Measurements from ENCODE around the gene EMC7.
"Not testable (repeated sequence)": the region's sequence is repeated elsewhere in the genome, so short reads cannot be mapped to it uniquely, and the experiment has no call there.

The EMC7 gene

DNA sequence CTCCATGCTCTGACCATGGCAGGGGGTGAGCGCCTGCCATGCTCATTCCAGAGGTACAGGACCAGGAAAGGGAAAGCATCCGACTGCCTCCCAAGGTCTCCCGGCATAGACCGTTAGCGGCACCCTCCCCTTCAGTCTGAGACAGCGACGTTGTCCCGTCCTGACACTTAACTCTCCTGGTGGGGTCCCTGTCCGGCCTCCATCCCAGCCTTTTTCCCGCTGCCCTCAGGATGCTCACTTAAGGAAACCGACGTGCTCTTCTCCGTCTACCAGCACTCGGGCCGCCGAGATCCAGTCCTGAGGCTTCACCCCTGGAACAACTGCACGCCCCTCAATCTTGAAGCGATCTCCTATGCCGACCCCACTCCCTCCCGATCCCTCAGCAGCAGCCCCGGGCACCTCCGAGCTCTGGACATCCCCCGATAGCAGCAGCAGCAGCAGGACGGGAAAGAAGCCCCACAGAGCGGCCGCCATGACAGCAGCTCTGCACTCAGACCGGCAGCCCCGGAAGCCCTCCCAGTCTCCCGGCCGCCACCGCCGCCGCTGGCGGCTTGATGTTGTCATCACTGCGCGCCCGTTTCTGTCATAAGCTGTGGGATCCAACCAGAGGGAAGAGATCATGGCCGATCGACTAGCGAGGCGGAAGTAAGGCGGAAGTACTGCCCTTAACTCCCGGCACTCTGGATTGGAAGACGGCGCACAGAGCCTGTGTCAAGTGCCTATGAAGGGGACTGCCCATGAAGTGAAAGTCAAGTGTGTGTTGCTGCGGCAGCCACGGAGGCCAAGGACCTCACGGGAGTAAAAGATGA, at the start of gene EMC7, which contains the start of gene PGBD4:
Gene EMC7 (minus strand): TSS at position 497 of the 809 bp plus-strand sequence. CDS start 23 bp downstream, at position 474.
Gene PGBD4 (plus strand): TSS at position 718 of the 809 bp plus-strand sequence. CDS start 449 bp downstream, outside the sequence.
- peak; percentile 99 for DNase-seq

GRCh38 chr15:34147371-34148140, 45.9 kb upstream of the EMC7 start:
- DNase-seq: no peak

- no peak for DNase-seq
These were observed 31.8 kb upstream of the EMC7 start for GRCh38 chr15:34133511-34133910.

DNA sequence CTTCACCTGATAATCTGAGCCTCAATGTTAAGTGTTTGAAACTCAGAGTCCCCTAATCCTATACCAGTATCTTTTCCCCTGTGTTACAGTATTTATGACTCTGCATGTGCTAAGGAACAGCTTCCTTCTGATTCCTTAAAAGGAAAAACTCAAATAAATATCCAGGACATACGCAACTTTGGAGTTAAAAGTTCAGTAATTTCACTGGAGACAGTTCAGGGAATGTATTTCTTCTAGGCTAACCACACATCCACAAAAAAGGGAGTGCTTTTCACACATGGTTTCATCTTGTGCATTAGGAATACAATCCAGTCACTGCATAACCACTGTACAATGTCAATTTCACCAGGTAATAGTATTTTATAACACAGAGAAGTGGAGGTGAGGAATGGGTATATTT, 31.2 kb upstream of the EMC7 start:
- DNase-seq: no peak

DNA sequence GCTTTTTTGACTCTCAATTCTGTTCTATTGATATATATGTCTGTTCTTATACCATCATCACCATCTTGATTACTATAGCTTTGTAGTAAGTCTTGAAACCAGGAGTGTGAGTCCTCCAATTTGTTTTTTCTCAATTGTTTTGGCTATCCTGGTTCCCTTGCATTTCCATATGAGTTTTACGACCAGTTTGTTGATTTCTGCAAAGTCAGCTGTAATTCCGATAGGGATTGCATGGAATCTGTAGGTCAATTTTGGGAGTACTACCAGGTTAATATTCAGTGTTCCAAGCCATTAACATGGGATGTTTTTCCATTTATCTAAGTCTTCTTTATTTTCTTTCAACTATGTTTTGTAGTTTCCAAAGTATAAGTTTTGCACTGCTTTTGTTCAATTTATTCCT, 27.2 kb upstream of the EMC7 start:
- no peak for DNase-seq

GRCh38 chr15:34126522-34126921, 24.9 kb upstream of the EMC7 start:
- DNase-seq: no peak

DNA sequence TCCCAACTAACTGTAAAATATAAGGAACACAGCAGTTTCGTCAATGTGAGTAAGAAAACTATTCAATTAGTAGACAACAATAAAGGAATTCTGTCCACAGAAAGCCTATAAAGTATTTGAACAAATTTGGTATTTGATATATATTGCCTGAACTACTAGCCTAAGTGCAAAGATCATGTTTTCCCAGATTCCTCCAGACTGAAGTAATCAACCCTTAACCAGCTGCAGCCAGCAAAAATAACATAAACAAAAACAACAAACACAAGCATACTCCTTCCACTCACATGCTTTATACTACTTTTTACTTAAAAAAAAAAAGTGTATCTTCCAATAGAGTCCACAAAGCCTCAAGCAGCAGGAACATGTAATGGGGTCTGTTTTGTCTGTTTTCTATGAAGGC, 24.3 kb upstream of the EMC7 start:
- no peak for DNase-seq

DNA sequence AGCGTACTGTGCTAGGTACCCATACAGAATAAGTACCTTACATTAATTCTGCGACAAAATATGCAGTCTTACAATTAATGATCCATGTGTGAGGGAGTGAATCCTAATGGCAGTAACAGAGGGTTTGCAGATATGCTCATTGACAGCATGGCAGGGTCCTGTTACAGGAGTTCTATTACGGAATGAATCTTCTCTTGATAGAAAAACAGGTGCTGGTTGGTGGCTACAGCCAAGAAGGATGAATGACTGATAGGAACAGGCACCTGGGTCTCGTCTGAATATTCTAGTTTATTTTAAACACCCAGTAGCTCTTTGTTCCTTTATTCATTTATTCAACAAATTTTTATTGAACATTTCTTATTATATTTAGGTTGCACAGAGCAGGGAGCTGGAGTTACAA, 23.0 kb upstream of the EMC7 start:
- no peak for DNase-seq

- no peak for DNase-seq
These were observed 21.1 kb upstream of the EMC7 start for GRCh38 chr15:34122771-34123183.

DNA sequence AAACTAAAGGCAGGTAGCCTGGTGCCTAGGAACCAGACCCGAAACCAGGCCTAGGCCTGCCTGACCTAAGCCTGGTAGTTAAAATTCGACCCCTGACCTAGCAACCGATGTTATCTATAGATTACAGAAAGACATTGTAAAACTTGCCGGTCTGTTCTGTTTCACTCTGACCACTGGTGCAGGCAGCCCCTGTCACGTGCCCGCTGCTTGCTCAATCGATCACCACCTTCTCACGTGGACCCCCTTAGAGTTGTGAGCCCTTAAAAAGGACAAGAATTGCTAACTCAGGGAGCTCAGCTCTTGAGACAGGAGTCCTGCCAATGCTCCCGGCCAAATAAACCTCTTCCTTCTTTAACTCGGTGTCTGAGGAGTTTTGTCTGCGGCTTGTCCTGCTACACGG, 20.1 kb upstream of the EMC7 start:
- DNase-seq: not testable (repeated sequence)

GRCh38 chr15:34120420-34120819, 18.8 kb upstream of the EMC7 start:
- DNase-seq: not testable (repeated sequence)

- no peak for DNase-seq
These were observed 17.6 kb upstream of the EMC7 start for GRCh38 chr15:34119291-34119690.

DNA sequence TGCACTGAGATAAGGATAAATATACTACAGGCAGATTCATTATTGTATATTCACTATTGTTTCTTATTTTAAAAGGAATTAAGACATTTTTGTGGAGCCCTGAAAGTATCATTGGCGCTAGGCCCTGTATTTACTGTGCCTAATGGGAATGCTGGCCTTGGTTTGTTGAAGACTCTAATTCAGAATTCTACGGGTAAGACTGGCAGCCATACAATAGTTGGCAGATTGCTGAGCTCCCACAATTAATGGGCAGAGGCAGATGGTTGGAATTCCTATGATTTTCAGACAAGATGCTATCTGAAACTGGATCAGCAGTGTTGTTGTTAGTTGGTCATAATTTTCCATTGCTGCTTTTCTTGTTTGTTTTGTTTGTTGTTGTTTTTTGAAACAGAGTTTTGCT, 15.0 kb upstream of the EMC7 start:
- DNase-seq: no peak

DNA sequence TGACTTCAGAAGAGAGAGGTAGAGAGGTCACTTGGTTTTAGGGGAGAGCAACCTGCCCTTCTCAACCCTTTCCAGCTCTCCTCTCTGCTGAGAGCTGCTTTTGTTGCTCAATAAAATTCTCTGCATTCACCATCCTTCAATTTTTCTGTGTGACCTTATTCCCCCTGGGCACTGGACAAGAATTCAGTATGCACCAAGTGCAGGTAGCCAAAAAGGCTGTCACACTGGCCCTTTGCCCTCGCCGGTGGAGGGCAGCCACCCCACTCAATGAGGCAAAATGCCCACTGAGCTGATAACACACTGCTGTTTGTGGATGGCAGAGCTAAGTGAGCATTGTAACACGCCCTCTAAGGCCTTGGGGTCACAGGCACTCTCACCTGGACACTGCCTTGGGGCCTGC, 13.1 kb upstream of the EMC7 start:
- no peak for DNase-seq

GRCh38 chr15:34114215-34114614, 12.6 kb upstream of the EMC7 start:
- DNase-seq: no peak

- no peak for DNase-seq
These were observed 9.8 kb upstream of the EMC7 start for GRCh38 chr15:34111488-34111887.

- no peak for DNase-seq
These were observed 8.4 kb upstream of the EMC7 start for GRCh38 chr15:34109797-34110663.

GRCh38 chr15:34107315-34107714, 5.7 kb upstream of the EMC7 start:
- no peak for DNase-seq

DNA sequence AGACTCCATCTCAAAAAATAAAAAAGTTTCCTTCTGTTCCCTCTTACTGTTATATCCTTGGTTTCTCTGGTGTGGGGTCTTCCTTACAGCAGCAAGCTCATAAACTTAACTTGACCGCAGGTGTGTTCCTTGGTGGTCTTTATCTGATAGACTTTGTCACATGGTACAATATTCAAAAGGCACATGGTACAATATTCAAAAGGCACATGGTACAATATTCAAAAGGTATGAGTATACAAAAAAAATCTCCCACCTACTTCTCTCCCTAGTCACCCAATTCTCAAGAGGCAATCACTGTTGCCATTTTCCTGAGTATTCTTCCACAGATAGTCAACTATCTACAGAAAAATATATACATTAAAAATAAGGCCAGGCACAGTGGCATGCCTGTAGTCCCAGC, 4.8 kb upstream of the EMC7 start:
- no peak for DNase-seq

DNA sequence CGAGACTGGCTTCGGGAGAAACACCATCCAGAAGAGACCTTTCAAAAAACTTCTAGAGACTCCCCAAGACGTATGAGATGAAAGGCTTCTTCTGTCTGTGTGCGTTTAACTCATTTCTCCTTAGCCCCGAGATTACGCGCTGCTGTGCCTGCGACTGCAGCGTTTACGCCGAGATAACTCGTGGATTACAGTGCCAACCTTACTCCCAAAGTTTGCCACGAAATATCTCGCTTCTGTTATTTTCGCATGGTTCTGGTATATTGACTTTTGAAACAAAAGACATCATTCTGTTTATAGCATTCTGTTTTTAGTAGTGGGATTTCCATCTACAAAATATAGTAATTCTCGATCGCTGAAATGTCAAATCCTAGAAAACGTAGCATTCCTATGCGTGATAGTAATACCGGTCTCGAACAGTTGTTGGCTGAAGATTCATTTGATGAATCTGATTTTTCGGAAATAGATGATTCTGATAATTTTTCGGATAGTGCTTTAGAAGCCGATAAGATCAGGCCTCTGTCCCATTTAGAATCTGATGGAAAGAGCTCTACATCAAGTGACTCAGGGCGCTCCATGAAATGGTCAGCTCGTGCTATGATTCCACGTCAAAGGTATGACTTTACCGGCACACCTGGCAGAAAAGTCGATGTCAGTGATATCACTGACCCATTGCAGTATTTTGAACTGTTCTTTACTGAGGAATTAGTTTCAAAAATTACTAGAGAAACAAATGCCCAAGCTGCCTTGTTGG, 688 bp upstream of the EMC7 start:
- DNase-seq: no peak

DNA sequence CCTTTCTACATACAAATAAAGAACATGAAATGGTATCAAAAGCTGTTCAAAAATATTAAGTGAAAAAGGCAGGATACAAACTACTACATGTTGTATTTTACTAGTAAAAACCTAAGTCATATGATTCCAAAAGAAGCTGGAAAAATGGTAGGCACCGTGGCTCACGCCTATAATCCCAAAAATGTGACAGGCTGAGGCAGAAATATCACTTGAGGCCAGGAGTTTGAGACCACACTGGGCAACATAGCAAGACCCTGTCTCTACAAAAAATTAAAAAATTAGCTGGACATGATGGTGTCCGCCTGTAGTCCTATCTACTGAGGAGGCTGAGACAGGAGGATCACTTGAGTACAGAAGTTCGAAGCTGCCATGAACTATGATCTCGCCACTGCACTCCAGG, 1.7 kb downstream of the EMC7 start:
- DNase-seq: no peak

GRCh38 chr15:34085746-34086145, 15.9 kb downstream of the EMC7 start:
- no peak for DNase-seq

Data from CD4-positive, alpha-beta T cell treated with Interleukin-15 for 1 hour (primary cell).